K562 (cell line): ENCODE data around the gene PBX4. TPM values are rescaled to one million over a fixed set of nuclear protein-coding genes. Genes with fewer than 3 reads are reported as not detected.
A peak's percentile ranks its signal among the peaks of the same experiment; 100 is the strongest.

Experiments
- BCOR ChIP-seq: fragments of 450-650 bp; IDR thresholded peaks from 2 replicates; pipeline ENCODE4 v1.6.1; 2016
- CTCF ChIP-seq, 3 experiments: IDR thresholded peaks in 2 of 3; conservative IDR thresholded peaks in 1 of 3; 2 replicates each; pipeline ENCODE4 v1.5.1; 2011 to 2012; ENCODE audit warnings: low read length in 3 of 3, mild to moderate bottlenecking in 3 of 3, control low read depth in 2 of 3, improper control_type of control experiment in 1 of 3, inconsistent platforms in 1 of 3, low read depth in 1 of 3, mixed read lengths in 1 of 3, moderate library complexity in 1 of 3; ENCODE audit not compliant: insufficient read depth in 2 of 3
- CTCFL ChIP-seq: IDR thresholded peaks from 2 replicates; pipeline ENCODE4 v1.6.1; 2011; ENCODE audit warnings: borderline replicate concordance, low read depth, mild to moderate bottlenecking, moderate library complexity, low read length; ENCODE audit not compliant: insufficient read depth, poor library complexity, severe bottlenecking
- MAFF ChIP-seq: IDR thresholded peaks from 2 replicates; pipeline ENCODE4 v1.6.1; 2012; ENCODE audit warnings: low read length, improper control_type of control experiment
- MIER1 ChIP-seq: fragments of 450-650 bp; IDR thresholded peaks from 2 replicates; pipeline ENCODE4 v1.6.1; 2016; ENCODE audit warnings: antibody characterized with exemption, mild to moderate bottlenecking, low read depth
- PHF20 ChIP-seq: fragments of 450-650 bp; IDR thresholded peaks from 2 replicates; pipeline ENCODE4 v1.6.1; 2018; ENCODE audit not compliant: partially characterized antibody
- POLR2AphosphoS5 ChIP-seq: IDR thresholded peaks from 2 replicates; pipeline ENCODE4 v1.6.1; 2011; ENCODE audit warnings: mild to moderate bottlenecking, low read depth, low read length, moderate library complexity; ENCODE audit not compliant: control insufficient read depth, insufficient read depth
- PTBP1 ChIP-seq: fragments of 200-400 bp; formaldehyde crosslinking; IDR thresholded peaks from 2 replicates; pipeline ENCODE4 v1.6.1; 2017; ENCODE audit warnings: low read depth, low read length
- REST ChIP-seq, 2 experiments: fragments of 450-650 bp; formaldehyde crosslinking in 1 of 2; IDR thresholded peaks; 2 replicates each; pipeline versions ENCODE4 v1.4.0 to v1.6.1; 2014 to 2020; ENCODE audit warnings: mild to moderate bottlenecking in 2 of 2, borderline replicate concordance in 1 of 2, low read depth in 1 of 2
- SIRT6 ChIP-seq: IDR thresholded peaks from one replicate; pipeline ENCODE4 v1.6.1; 2012; ENCODE audit warnings: low read depth, mild to moderate bottlenecking, control low read depth, inconsistent platforms, low read length, moderate library complexity
- XRCC5 ChIP-seq: fragments of 200-400 bp; formaldehyde crosslinking; IDR thresholded peaks from 2 replicates; pipeline ENCODE4 v1.6.1; 2017; ENCODE audit warnings: low read depth, mild to moderate bottlenecking, low read length
- ZNF3 ChIP-seq: fragments of 250-450 bp; sonication (Bioruptor Pico); IDR thresholded peaks from 2 replicates; pipeline ENCODE4 v1.5.0; 2021; ENCODE audit warnings: mild to moderate bottlenecking, moderate library complexity
- ZNF785 ChIP-seq: fragments of 250-450 bp; sonication (Bioruptor Pico); IDR thresholded peaks from 2 replicates; pipeline ENCODE4 v1.4.0; 2020; ENCODE audit warnings: mild to moderate bottlenecking
- polyA plus RNA-seq, 8 experiments: library from polyadenylated mRNA; depleted of rRNA in 4 of 8; stranded (reverse) in 5 of 8; unstranded in 3 of 8; fragments of >200 nt; fragmentation: Nextera tagmentation in 2 of 8; fragmentation: Illumina TruSeq in 1 of 8; extraction: Ambion mirVana in 2 of 8; extraction: Trizol in 1 of 8; gene quantifications; 2 replicates each; pipeline versions ENCODE4 v1.2.1 to v1.2.3, GENCODE V29; 2011 to 2014; ENCODE audit warnings: inconsistent platforms in 1 of 8, missing spikeins in 1 of 8
- total RNA-seq, 7 experiments: library from RNA; depleted of rRNA in 6 of 7; stranded (reverse); fragments of >200 nt in 6 of 7; fragmentation: Illumina TruSeq in 2 of 7; extraction: Trizol in 2 of 7; gene quantifications; 2 replicates each; pipeline versions ENCODE4 v1.2.1 to v1.2.3, GENCODE V29; 2011 to 2021; ENCODE audit warnings: low replicate concordance in 1 of 7

Gene PBX4
- total and polyA plus RNA-seq, 9 of the 15 experiments (the other 6 are each of a cell fraction or from before 2014, with no cell fraction given) = 0.11 to 3.8 (median 1.6) TPM; not detected in 1

GRCh38 chr19:19554074-19555023 lies 64.1 kb downstream of the PBX4 start (continued):
- TF ChIP-seq MIER1 = peak; percentile 4; the same call in 1 of the 2 replicates
- TF ChIP-seq CTCF (IDR thresholded peaks at IDR 0.05 in 2 of 3, conservative IDR thresholded peaks at IDR 0.05 in 1 of 3; ENCODE audit: insufficient read depth in 2 of 3, low read depth in 1 of 3, low read length in 3 of 3) = peak; percentile 76 to 87 (median 80)
- TF ChIP-seq XRCC5 = 0 out of 2 replicates have a peak, but pooled peaks have one; percentile 28
- TF ChIP-seq PHF20 = no peak
- TF ChIP-seq REST (IDR thresholded peaks at IDR 0.05; ENCODE audit: borderline replicate concordance) = peak; percentile 46; the same call in 1 of the 2 replicates
- TF ChIP-seq REST (CRISPR knock-in tag; IDR thresholded peaks at IDR 0.05; ENCODE audit: low read depth) = no peak
- TF ChIP-seq MAFF = no peak
- TF ChIP-seq BCOR = peak; percentile 40; the same call in 1 of the 2 replicates
- TF ChIP-seq CTCFL = peak; percentile 56
- TF ChIP-seq SIRT6 = no peak
- no peak for TF ChIP-seq ZNF3
- 0 out of 2 replicates have a peak, but pooled peaks have one; percentile 7 for TF ChIP-seq PTBP1
- TF ChIP-seq POLR2AphosphoS5 = no peak
- TF ChIP-seq ZNF785 (CRISPR knock-in tag) = no peak
